HCT116 (cell line): Measurements from ENCODE around the gene GPR139.

Experiments used
- ATF3 ChIP-seq: IDR thresholded peaks from 2 replicates; pipeline ENCODE4 v1.6.1; 2012
- CEBPB ChIP-seq: IDR thresholded peaks from 2 replicates; pipeline ENCODE4 v1.6.1; 2012; ENCODE audit warnings: low read depth
- EZH2 ChIP-seq: fragments of 200-600 bp; sonication (generic); IDR thresholded peaks from 2 replicates; pipeline ENCODE4 v1.6.1; 2017; ENCODE audit warnings: antibody characterized with exemption, mixed run types
- MAX ChIP-seq: IDR thresholded peaks from 2 replicates; pipeline ENCODE4 v1.6.1; 2012
- POLR2A ChIP-seq: IDR thresholded peaks from 2 replicates; pipeline ENCODE4 v1.7.0; 2011; ENCODE audit warnings: borderline replicate concordance; ENCODE audit not compliant: insufficient read depth, insufficient read length; ENCODE audit errors: extremely low read depth
- POLR2AphosphoS5 ChIP-seq: IDR thresholded peaks from 2 replicates; pipeline ENCODE4 v1.6.1; 2011; ENCODE audit warnings: mild to moderate bottlenecking, low read depth, low read length, moderate library complexity
- RAD21 ChIP-seq: IDR thresholded peaks from 2 replicates; pipeline ENCODE4 v1.6.1; 2012; ENCODE audit warnings: low read depth, mild to moderate bottlenecking
- SRF ChIP-seq: IDR thresholded peaks from 2 replicates; pipeline ENCODE4 v1.6.1; 2012; ENCODE audit warnings: low read depth
- YY1 ChIP-seq: IDR thresholded peaks from 2 replicates; pipeline ENCODE4 v1.6.1; 2011; ENCODE audit warnings: low read length, low read depth, moderate library complexity, mild to moderate bottlenecking; ENCODE audit not compliant: insufficient replicate concordance; ENCODE audit errors: extremely low read depth
- TF ChIP-seq, protein P1 (sequence below), 3 experiments: fragments of 200-600 bp in 1 of 3; sonication (generic) in 1 of 3; IDR thresholded peaks in 2 of 3; conservative IDR thresholded peaks in 1 of 3; 2 replicates each; pipeline ENCODE4 v1.5.1; 2012 to 2017; ENCODE audit warnings: low read depth in 2 of 3, low read length in 2 of 3, antibody characterized with exemption in 1 of 3, borderline replicate concordance in 1 of 3, control low read depth in 1 of 3, mild to moderate bottlenecking in 1 of 3, mixed read lengths in 1 of 3, mixed run types in 1 of 3, moderate library complexity in 1 of 3; ENCODE audit not compliant: insufficient read depth in 1 of 3

- TF ChIP-seq SRF = no peak
- TF ChIP-seq, protein P1, sequence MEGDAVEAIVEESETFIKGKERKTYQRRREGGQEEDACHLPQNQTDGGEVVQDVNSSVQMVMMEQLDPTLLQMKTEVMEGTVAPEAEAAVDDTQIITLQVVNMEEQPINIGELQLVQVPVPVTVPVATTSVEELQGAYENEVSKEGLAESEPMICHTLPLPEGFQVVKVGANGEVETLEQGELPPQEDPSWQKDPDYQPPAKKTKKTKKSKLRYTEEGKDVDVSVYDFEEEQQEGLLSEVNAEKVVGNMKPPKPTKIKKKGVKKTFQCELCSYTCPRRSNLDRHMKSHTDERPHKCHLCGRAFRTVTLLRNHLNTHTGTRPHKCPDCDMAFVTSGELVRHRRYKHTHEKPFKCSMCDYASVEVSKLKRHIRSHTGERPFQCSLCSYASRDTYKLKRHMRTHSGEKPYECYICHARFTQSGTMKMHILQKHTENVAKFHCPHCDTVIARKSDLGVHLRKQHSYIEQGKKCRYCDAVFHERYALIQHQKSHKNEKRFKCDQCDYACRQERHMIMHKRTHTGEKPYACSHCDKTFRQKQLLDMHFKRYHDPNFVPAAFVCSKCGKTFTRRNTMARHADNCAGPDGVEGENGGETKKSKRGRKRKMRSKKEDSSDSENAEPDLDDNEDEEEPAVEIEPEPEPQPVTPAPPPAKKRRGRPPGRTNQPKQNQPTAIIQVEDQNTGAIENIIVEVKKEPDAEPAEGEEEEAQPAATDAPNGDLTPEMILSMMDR (IDR thresholded peaks at IDR 0.05 in 2 of 3, conservative IDR thresholded peaks at IDR 0.05 in 1 of 3; ENCODE audit: borderline replicate concordance in 1 of 3, insufficient read depth in 1 of 3, low read depth in 2 of 3, low read length in 2 of 3) = no peak
- no peak for TF ChIP-seq YY1
- TF ChIP-seq POLR2AphosphoS5 = no peak
- TF ChIP-seq MAX = no peak
- no peak for TF ChIP-seq ATF3
- no peak for TF ChIP-seq POLR2A
- no peak for TF ChIP-seq RAD21
- TF ChIP-seq CEBPB = no peak
- no peak for TF ChIP-seq EZH2
These were observed 852 bp downstream of the GPR139 start for GRCh38 chr16:20072874-20073202.
